CD4-positive, alpha-beta T cell treated with Interleukin-15 for 4 hours (primary cell): ENCODE data around the gene ELMO1.
A peak's percentile ranks its signal among the peaks of the same experiment; 100 is the strongest.
"Not testable (repeated sequence)": the region's sequence is repeated elsewhere in the genome, so short reads cannot be mapped to it uniquely, and the experiment has no call there.

Experiments used
- DNase-seq: peaks from one replicate; pipeline ENCODE4 v3.0.0-alpha.2; 2020; ENCODE audit warnings: low spot score

The ELMO1 gene

GRCh38 chr7:37011151-37011890, 437.3 kb downstream of the ELMO1 start:
- no peak for DNase-seq

GRCh38 chr7:37009125-37009675, 439.5 kb downstream of the ELMO1 start:
- no peak for DNase-seq

- DNase-seq: no peak
These were observed 441.0 kb downstream of the ELMO1 start for GRCh38 chr7:37007691-37008090.

- no peak for DNase-seq
These were observed 441.4 kb downstream of the ELMO1 start for GRCh38 chr7:37007268-37007667.

GRCh38 chr7:37006764-37007163, 441.9 kb downstream of the ELMO1 start:
- DNase-seq: no peak

- DNase-seq: no peak
These were observed 448.2 kb downstream of the ELMO1 start for GRCh38 chr7:37000511-37000910.

GRCh38 chr7:36999626-37000485, 448.8 kb downstream of the ELMO1 start:
- DNase-seq: no peak

GRCh38 chr7:36995776-36996175, 452.9 kb downstream of the ELMO1 start:
- DNase-seq: no peak

- DNase-seq: no peak
These were observed 454.1 kb downstream of the ELMO1 start for GRCh38 chr7:36994456-36995112.

- peak; percentile 61 for DNase-seq
These were observed 461.5 kb downstream of the ELMO1 start for GRCh38 chr7:36986948-36987724.

- no peak for DNase-seq
These were observed 462.1 kb downstream of the ELMO1 start for GRCh38 chr7:36986511-36986933.

- no peak for DNase-seq
These were observed 462.7 kb downstream of the ELMO1 start for GRCh38 chr7:36985866-36986400.

GRCh38 chr7:36985316-36985715, 463.3 kb downstream of the ELMO1 start:
- DNase-seq: no peak

- no peak for DNase-seq
These were observed 463.9 kb downstream of the ELMO1 start for GRCh38 chr7:36984710-36985312.

- DNase-seq: no peak
These were observed 464.6 kb downstream of the ELMO1 start for GRCh38 chr7:36984041-36984521.

- no peak for DNase-seq
These were observed 465.9 kb downstream of the ELMO1 start for GRCh38 chr7:36982766-36983165.

- no peak for DNase-seq
These were observed 468.8 kb downstream of the ELMO1 start for GRCh38 chr7:36979810-36980248.

- DNase-seq: no peak
These were observed 470.2 kb downstream of the ELMO1 start for GRCh38 chr7:36978461-36978860.

- no peak for DNase-seq
These were observed 470.8 kb downstream of the ELMO1 start for GRCh38 chr7:36977878-36978277.

- not testable (repeated sequence) for DNase-seq
These were observed 475.1 kb downstream of the ELMO1 start for GRCh38 chr7:36973534-36973933.

- DNase-seq: no peak
These were observed 476.5 kb downstream of the ELMO1 start for GRCh38 chr7:36972140-36972518.
